Gastrocnemius medialis (tissue), 4 donors: ENCODE measurements around the gene CHCHD1. TPM values are rescaled to one million over a fixed set of nuclear protein-coding genes. Genes with fewer than 3 reads are reported as not detected.

ENCODE experiments used
- ATAC-seq, 2 donors: fragments of 150-250 bp; one replicate each; pipeline ENCODE4 v1.9.1; 2016
- DNase-seq, 2 donors: peaks; one replicate each; pipeline ENCODE4 v3.0.0-alpha.2; 2019
- H3K27ac ChIP-seq, 4 donors: fragments of 200-600 bp; sonication (generic); 1 replicate in 1 of 4; 2 replicates in 3 of 4; pipeline ENCODE4 v1.5.1; 2016 to 2018; ENCODE audit warnings: mild to moderate bottlenecking in 2 of 4, moderate library complexity in 1 of 4
- H3K27me3 ChIP-seq, 3 donors: fragments of 200-600 bp; sonication (generic) in 2 of 3; 1 replicate in 1 of 3; 2 replicates in 2 of 3; pipeline versions ENCODE4 v1.5.1 to v1.6.0; 2016 to 2019; ENCODE audit warnings: mild to moderate bottlenecking in 1 of 3, moderate library complexity in 1 of 3
- H3K36me3 ChIP-seq, 2 donors: fragments of 200-600 bp; sonication (generic) in 1 of 2; one replicate each; pipeline ENCODE4 v1.5.1; 2017 to 2018
- H3K4me1 ChIP-seq, 2 donors: fragments of 200-600 bp; sonication (generic) in 1 of 2; one replicate each; pipeline ENCODE4 v1.5.1; 2016 to 2017; ENCODE audit warnings: mild to moderate bottlenecking in 2 of 2
- H3K4me3 ChIP-seq, 4 donors: fragments of 200-600 bp; sonication (generic) in 3 of 4; 1 replicate in 1 of 4; 2 replicates in 3 of 4; pipeline ENCODE4 v1.5.1; 2016 to 2019; ENCODE audit warnings: mild to moderate bottlenecking in 2 of 4
- H3K9me3 ChIP-seq, 3 donors: fragments of 200-600 bp; sonication (generic) in 2 of 3; 1 replicate in 1 of 3; 2 replicates in 2 of 3; pipeline ENCODE4 v1.5.1; 2016 to 2019
- CTCF ChIP-seq, 5 experiments: fragments of 450-650 bp in 3 of 5; fragments of 200-600 bp in 2 of 5; sonication (generic) in 2 of 5; IDR thresholded peaks in 4 of 5; conservative IDR thresholded peaks in 1 of 5; 1 replicate in 4 of 5; 2 replicates in 1 of 5; pipeline ENCODE4 v1.5.1; 2016 to 2019; ENCODE audit warnings: antibody characterized with exemption in 5 of 5, mild to moderate bottlenecking in 3 of 5, moderate library complexity in 3 of 5
- POLR2A ChIP-seq, 2 donors: fragments of 450-650 bp; IDR thresholded peaks; one replicate each; pipeline ENCODE4 v1.6.1; 2017; ENCODE audit warnings: antibody characterized with exemption in 2 of 2, mild to moderate bottlenecking in 2 of 2, moderate library complexity in 2 of 2
- in situ Hi-C, 4 donors: fragments of 200-750 bp; cut with MboI; loops; one replicate each; pipeline versions ENCODE4 v1.15.0 to v1.8.0; 2017; ENCODE audit warnings: low sequenced_read_pairs in 4 of 4
- intact Hi-C: fragments of 100-400 bp; cut with DNase I; formaldehyde crosslinking; loops from one replicate; pipeline ENCODE4 v1.15.1; 2023; ENCODE audit warnings: low total_unique reads
- total RNA-seq, 4 donors: library from RNA; depleted of rRNA; stranded (reverse); fragments of >200 nt; gene quantifications; one replicate each; pipeline versions ENCODE4 v1.1.0 to v1.2.3, GENCODE V29; 2016

CHCHD1 gene
- total RNA-seq, 4 donors from 2014 or later: 25.3 to 41.8 (median 32.7) TPM

- TF ChIP-seq CTCF (IDR thresholded peaks at IDR 0.05 in 4 of 5, conservative IDR thresholded peaks at IDR 0.05 in 1 of 5) (no peak), POLR2A (IDR thresholded peaks at IDR 0.05) (no peak)
- in situ Hi-C loops (loop anchor here in 1 of 4 donors (25.0 kb wide), 1 partner anchor 219 kb away; no protein-coding TSS in a partner anchor), intact Hi-C loops (no loop called here)
- no peaks in the 10 kb centered on the region for H3K9me3 ChIP-seq
- H3K36me3 ChIP-seq: peaks cover 0 to 64% of the 10 kb centered on the region in 2 donors
- DNase-seq (no peak), ATAC-seq (no peak)
- H3K4me1 ChIP-seq: no peaks in the 10 kb centered on the region
- H3K27me3 ChIP-seq: no peaks in the 10 kb centered on the region
- no peak overlapping the region for H3K27ac ChIP-seq
- H3K4me3 ChIP-seq: no peak overlapping the region
Observed at GRCh38 chr10:73756183-73756582, 25.7 kb upstream of the CHCHD1 start.

- H3K9me3 ChIP-seq: no peaks in the 10 kb centered on the region
- DNase-seq: no peak
- H3K27me3 ChIP-seq: no peaks in the 10 kb centered on the region
- H3K36me3 ChIP-seq: peaks cover 0 to 64% of the 10 kb centered on the region in 2 donors
- H3K4me3 ChIP-seq: no peak overlapping the region
- no peak for TF ChIP-seq CTCF (IDR thresholded peaks at IDR 0.05 in 4 of 5, conservative IDR thresholded peaks at IDR 0.05 in 1 of 5)
- TF ChIP-seq POLR2A (IDR thresholded peaks at IDR 0.05): no peak
- intact Hi-C loops: no loop called here
- in situ Hi-C loops: loop anchor here in 1 of 4 donors (25.0 kb wide), 1 partner anchor 222 kb away; no protein-coding TSS in a partner anchor
- no peak overlapping the region for H3K27ac ChIP-seq
- ATAC-seq: no peak
- H3K4me1 ChIP-seq: no peaks in the 10 kb centered on the region
Observed at GRCh38 chr10:73758704-73759511, 22.9 kb upstream of the CHCHD1 start.

GRCh38 chr10:73759512-73760115 is 22.2 kb upstream of the CHCHD1 start:
- intact Hi-C loops: no loop called here
- no peak for DNase-seq
- H3K27ac ChIP-seq: no peak overlapping the region
- H3K27me3 ChIP-seq: no peaks in the 10 kb centered on the region
- no peaks in the 10 kb centered on the region for H3K9me3 ChIP-seq
- ATAC-seq: no peak
- H3K36me3 ChIP-seq: peaks cover 0 to 64% of the 10 kb centered on the region in 2 donors
- no peak overlapping the region for H3K4me3 ChIP-seq
- in situ Hi-C loops: loop anchor here in 1 of 4 donors (25.0 kb wide), 1 partner anchor 222 kb away; no protein-coding TSS in a partner anchor
- H3K4me1 ChIP-seq: no peaks in the 10 kb centered on the region
- TF ChIP-seq POLR2A (IDR thresholded peaks at IDR 0.05): no peak

- TF ChIP-seq POLR2A (IDR thresholded peaks at IDR 0.05) (no peak), CTCF (IDR thresholded peaks at IDR 0.05 in 4 of 5, conservative IDR thresholded peaks at IDR 0.05 in 1 of 5) (no peak)
- Histone ChIP-seq H3K27ac (no peak overlapping the region), H3K27me3 (no peaks in the 10 kb centered on the region), H3K36me3 (peaks cover 0 to 80% of the 10 kb centered on the region in 2 donors), H3K4me3 (no peak overlapping the region), H3K9me3 (no peaks in the 10 kb centered on the region), H3K4me1 (no peaks in the 10 kb centered on the region)
- DNase-seq (no peak), ATAC-seq (no peak)
- in situ Hi-C loops: loop anchor here in 1 of 4 donors (25.0 kb wide), 1 partner anchor 224 kb away; no protein-coding TSS in a partner anchor
- intact Hi-C loops: no loop called here
Observed at GRCh38 chr10:73761781-73762180, 20.1 kb upstream of the CHCHD1 start.

GRCh38 chr10:73762915-73763314 is 18.9 kb upstream of the CHCHD1 start:
- no peaks in the 10 kb centered on the region for H3K9me3 ChIP-seq
- ATAC-seq: no peak
- TF ChIP-seq POLR2A (IDR thresholded peaks at IDR 0.05) (no peak), CTCF (IDR thresholded peaks at IDR 0.05 in 4 of 5, conservative IDR thresholded peaks at IDR 0.05 in 1 of 5) (no peak)
- H3K4me3 ChIP-seq: no peak overlapping the region
- no peak overlapping the region for H3K27ac ChIP-seq
- intact Hi-C loops (no loop called here), in situ Hi-C loops (loop anchor here in 1 of 4 donors (25.0 kb wide), 1 partner anchor 226 kb away; no protein-coding TSS in a partner anchor)
- H3K27me3 ChIP-seq: no peaks in the 10 kb centered on the region
- DNase-seq: no peak
- H3K36me3 ChIP-seq: peaks cover 0 to 91% of the 10 kb centered on the region in 2 donors
- no peaks in the 10 kb centered on the region for H3K4me1 ChIP-seq
